ENCODE measurements around the gene CCS.

DNA sequence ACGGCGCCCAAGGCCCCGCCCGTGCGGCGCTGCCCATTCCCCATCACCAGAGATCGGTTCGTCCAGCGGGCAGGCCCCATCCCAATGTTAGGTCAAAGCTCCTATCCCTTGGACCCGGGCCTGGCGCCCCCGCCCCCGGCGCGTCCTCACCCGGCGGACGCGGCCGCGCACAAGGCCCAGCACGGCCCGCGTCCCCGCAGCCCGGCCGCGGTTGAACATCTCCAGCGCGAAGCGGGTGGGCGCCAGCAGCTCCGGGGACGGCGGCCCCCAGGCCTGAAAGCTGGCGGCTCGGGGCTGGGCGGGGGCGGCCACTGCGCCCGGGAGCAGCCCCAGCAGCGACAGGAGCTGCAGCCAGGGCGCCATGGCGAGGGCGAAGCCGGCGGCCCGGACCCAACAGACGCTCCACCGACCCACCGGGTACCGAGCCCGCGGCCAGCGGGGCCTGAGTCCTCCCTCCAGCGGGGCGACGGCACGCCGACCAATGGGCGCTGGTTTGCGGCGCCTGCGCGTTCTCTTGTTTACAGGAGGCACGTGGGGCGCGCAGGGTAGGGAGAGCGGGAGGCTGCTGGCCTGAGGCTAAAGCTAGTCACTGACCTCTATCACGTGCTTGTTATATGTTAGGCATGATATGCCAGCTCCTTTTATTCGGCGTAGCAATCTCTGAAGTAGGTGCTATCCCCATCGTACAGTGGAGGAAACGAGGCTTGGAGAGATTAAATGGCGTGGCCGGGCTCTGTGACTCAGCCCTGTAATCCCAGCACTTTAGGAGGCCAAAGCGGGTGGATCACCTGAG lies 24.7 kb upstream of the CCS start, which contains the start of gene CTSF:
- TF ChIP-seq, protein P1, sequence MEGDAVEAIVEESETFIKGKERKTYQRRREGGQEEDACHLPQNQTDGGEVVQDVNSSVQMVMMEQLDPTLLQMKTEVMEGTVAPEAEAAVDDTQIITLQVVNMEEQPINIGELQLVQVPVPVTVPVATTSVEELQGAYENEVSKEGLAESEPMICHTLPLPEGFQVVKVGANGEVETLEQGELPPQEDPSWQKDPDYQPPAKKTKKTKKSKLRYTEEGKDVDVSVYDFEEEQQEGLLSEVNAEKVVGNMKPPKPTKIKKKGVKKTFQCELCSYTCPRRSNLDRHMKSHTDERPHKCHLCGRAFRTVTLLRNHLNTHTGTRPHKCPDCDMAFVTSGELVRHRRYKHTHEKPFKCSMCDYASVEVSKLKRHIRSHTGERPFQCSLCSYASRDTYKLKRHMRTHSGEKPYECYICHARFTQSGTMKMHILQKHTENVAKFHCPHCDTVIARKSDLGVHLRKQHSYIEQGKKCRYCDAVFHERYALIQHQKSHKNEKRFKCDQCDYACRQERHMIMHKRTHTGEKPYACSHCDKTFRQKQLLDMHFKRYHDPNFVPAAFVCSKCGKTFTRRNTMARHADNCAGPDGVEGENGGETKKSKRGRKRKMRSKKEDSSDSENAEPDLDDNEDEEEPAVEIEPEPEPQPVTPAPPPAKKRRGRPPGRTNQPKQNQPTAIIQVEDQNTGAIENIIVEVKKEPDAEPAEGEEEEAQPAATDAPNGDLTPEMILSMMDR (IDR thresholded peaks at IDR 0.05) = no peak
- TF ChIP-seq POLR2A (IDR thresholded peaks at IDR 0.05) = no peak
- TF ChIP-seq POLR2AphosphoS5 (IDR thresholded peaks at IDR 0.05; ENCODE audit: insufficient read depth in 1 of 2, low read depth in 1 of 2) = peak; percentile 52 to 79

Measured in vagina (tissue), 2 donors.